Prostate gland (tissue), 2 donors: ENCODE measurements around the gene STAG2.

Source experiments
- POLR2A ChIP-seq: fragments of 450-650 bp; IDR thresholded peaks from one replicate; pipeline ENCODE4 v1.6.1; 2016; ENCODE audit warnings: antibody characterized with exemption, mild to moderate bottlenecking
- POLR2AphosphoS5 ChIP-seq: sonication (generic); formaldehyde crosslinking; IDR thresholded peaks from one replicate; pipeline ENCODE4 v1.6.1; 2017; ENCODE audit warnings: antibody characterized with exemption
- TF ChIP-seq, protein P1 (sequence below), 4 experiments: fragments of 200-600 bp in 2 of 4; fragments of 450-650 bp in 2 of 4; sonication (generic) in 2 of 4; IDR thresholded peaks; 1 replicate in 3 of 4; 2 replicates in 1 of 4; pipeline ENCODE4 v1.5.1; 2016 to 2019; ENCODE audit warnings: antibody characterized with exemption in 4 of 4, mild to moderate bottlenecking in 2 of 4, moderate library complexity in 2 of 4

DNA sequence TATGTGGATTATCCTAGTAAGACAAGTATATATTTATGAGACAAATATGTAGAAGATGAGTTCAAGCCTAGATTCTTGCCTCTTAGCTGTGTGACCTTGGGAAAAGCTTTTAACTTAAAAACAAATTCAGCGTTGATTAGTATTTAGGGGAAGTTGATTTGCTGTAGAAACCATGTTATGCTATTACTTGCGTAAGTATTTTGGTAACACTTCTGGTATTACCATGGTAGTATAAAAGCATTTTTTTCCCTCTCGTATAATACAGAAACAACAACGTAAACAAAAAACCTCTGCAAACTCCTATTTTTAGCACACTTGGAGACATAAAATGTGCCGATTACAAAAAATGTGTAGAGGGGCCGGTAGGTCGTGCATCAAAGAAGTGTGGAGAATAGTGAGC lies 33.2 kb downstream of the STAG2 start:
- TF ChIP-seq, protein P1, sequence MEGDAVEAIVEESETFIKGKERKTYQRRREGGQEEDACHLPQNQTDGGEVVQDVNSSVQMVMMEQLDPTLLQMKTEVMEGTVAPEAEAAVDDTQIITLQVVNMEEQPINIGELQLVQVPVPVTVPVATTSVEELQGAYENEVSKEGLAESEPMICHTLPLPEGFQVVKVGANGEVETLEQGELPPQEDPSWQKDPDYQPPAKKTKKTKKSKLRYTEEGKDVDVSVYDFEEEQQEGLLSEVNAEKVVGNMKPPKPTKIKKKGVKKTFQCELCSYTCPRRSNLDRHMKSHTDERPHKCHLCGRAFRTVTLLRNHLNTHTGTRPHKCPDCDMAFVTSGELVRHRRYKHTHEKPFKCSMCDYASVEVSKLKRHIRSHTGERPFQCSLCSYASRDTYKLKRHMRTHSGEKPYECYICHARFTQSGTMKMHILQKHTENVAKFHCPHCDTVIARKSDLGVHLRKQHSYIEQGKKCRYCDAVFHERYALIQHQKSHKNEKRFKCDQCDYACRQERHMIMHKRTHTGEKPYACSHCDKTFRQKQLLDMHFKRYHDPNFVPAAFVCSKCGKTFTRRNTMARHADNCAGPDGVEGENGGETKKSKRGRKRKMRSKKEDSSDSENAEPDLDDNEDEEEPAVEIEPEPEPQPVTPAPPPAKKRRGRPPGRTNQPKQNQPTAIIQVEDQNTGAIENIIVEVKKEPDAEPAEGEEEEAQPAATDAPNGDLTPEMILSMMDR (IDR thresholded peaks at IDR 0.05), result no peak
- TF ChIP-seq POLR2A, result no peak
- no peak for TF ChIP-seq POLR2AphosphoS5
